Endothelial cell of umbilical vein (primary cell): Measurements from ENCODE around the gene PAXX. TPM values are rescaled to one million over a fixed set of nuclear protein-coding genes. Genes with fewer than 3 reads are reported as not detected.

Source experiments
- BruUV-seq: library from RNA; stranded (reverse); fragments of 400-500 nt; replicated peaks from 2 replicates; lab custom pipeline; 2021; lab: Mats Ljungman, UMichigan
- CTCF ChIA-PET: fragments of 300-600, 350-600 bp; sonication (Branson Sonifier 250); formaldehyde crosslinking; loops from one replicate; lab custom pipeline; 2021; ENCODE audit warnings: antibody characterized with exemption, inconsistent platforms; lab: Charles Lee
- POLR2A ChIA-PET: fragments of 300-600, 350-600 bp; sonication (Branson Sonifier 250); formaldehyde crosslinking; loops from one replicate; lab custom pipeline; 2021; ENCODE audit warnings: antibody characterized with exemption, inconsistent platforms; lab: Charles Lee
- DNase-seq: peaks from one replicate; pipeline ENCODE4 v3.0.0-alpha.2; 2011; ENCODE audit warnings: low read depth, low spot score
- FAIRE-seq: peaks from 2 replicates; lab custom pipeline; 2011; peaks lifted over from hg19 to GRCh38; lab: Jason Lieb, UNC
- H2AFZ ChIP-seq: 2 replicates; pipeline ENCODE4 v1.6.0; 2012; ENCODE audit warnings: low read depth, low read length, control low read depth, inconsistent platforms
- H3K27ac ChIP-seq: 2 replicates; pipeline ENCODE4 v1.5.1; 2011; ENCODE audit warnings: low read depth, mild to moderate bottlenecking, control low read depth, low read length, moderate library complexity; ENCODE audit not compliant: insufficient read depth
- H3K27me3 ChIP-seq, 2 experiments: 2 replicates each; pipeline versions ENCODE4 v1.6.0 to v1.6.1; 2011; ENCODE audit warnings: low read length in 2 of 2, mixed read lengths in 1 of 2; ENCODE audit not compliant: control insufficient read depth in 2 of 2, insufficient read depth in 2 of 2
- H3K36me3 ChIP-seq, 2 experiments: 2 replicates in 1 of 2; 3 replicates in 1 of 2; pipeline ENCODE4 v1.5.1; 2011; ENCODE audit warnings: low read length in 2 of 2, mild to moderate bottlenecking in 1 of 2, moderate library complexity in 1 of 2; ENCODE audit not compliant: control insufficient read depth in 2 of 2, insufficient read depth in 2 of 2; ENCODE audit errors: extremely low read depth in 1 of 2
- H3K4me1 ChIP-seq: 3 replicates; pipeline ENCODE4 v1.5.1; 2011; ENCODE audit warnings: mild to moderate bottlenecking, low read length; ENCODE audit not compliant: control insufficient read depth, insufficient read depth; ENCODE audit errors: extremely low read depth
- H3K4me2 ChIP-seq: 2 replicates; pipeline ENCODE4 v1.6.1; 2011; ENCODE audit warnings: low read length, control low read depth, mixed read lengths; ENCODE audit not compliant: insufficient read depth
- H3K4me3 ChIP-seq, 3 experiments: fragments of 200-600 bp in 1 of 3; sonication (generic), shearing (Covaris generic) in 1 of 3; replicated peaks in 1 of 3; 2 replicates each; pipeline ENCODE4 v1.5.1; 2011 to 2016; ENCODE audit warnings: control low read depth in 3 of 3, low read length in 3 of 3, mild to moderate bottlenecking in 2 of 3, inconsistent platforms in 1 of 3, low read depth in 1 of 3, moderate library complexity in 1 of 3; ENCODE audit not compliant: insufficient read depth in 1 of 3
- H3K79me2 ChIP-seq: 2 replicates; pipeline ENCODE4 v1.6.0; 2012; ENCODE audit warnings: low read length, inconsistent platforms; ENCODE audit not compliant: control insufficient read depth, insufficient read depth
- H3K9ac ChIP-seq: replicated peaks from 2 replicates; pipeline ENCODE3; 2011; ENCODE audit warnings: low read length, control low read depth; ENCODE audit not compliant: insufficient read depth; ENCODE audit errors: extremely low read depth
- H3K9me1 ChIP-seq: replicated peaks from 3 replicates; pipeline ENCODE4 v1.6.0; 2011; ENCODE audit warnings: mild to moderate bottlenecking, low read length; ENCODE audit not compliant: control insufficient read depth, insufficient read depth; ENCODE audit errors: extremely low read depth
- H3K9me3 ChIP-seq: replicated peaks from 2 replicates; pipeline ENCODE4 v1.5.1; 2012; ENCODE audit warnings: low read length, inconsistent platforms; ENCODE audit not compliant: control insufficient read depth, insufficient read depth
- H4K20me1 ChIP-seq: replicated peaks from 2 replicates; pipeline ENCODE3; 2011; ENCODE audit warnings: mild to moderate bottlenecking, low read length; ENCODE audit not compliant: control insufficient read depth, insufficient read depth; ENCODE audit errors: extremely low read depth
- CTCF ChIP-seq, 2 donors: IDR thresholded peaks; 1 replicate in 1 of 2; 2 replicates in 1 of 2; pipeline ENCODE4 v1.5.1; 2011; ENCODE audit warnings: low read length in 2 of 2, mild to moderate bottlenecking in 2 of 2, moderate library complexity in 2 of 2, control low read depth in 1 of 2, inconsistent platforms in 1 of 2, low read depth in 1 of 2; ENCODE audit not compliant: insufficient read depth in 1 of 2; ENCODE audit errors: extremely low read depth in 1 of 2
- EZH2 ChIP-seq: IDR thresholded peaks from 2 replicates; pipeline ENCODE4 v1.6.1; 2012; ENCODE audit warnings: borderline replicate concordance, low read depth, mild to moderate bottlenecking, moderate library complexity, low read length, inconsistent platforms; ENCODE audit not compliant: severe bottlenecking
- FOS ChIP-seq: IDR thresholded peaks from 2 replicates; pipeline ENCODE4 v1.6.1; 2011; ENCODE audit warnings: mild to moderate bottlenecking, low read length, moderate library complexity, borderline replicate concordance; ENCODE audit not compliant: insufficient read depth
- GATA2 ChIP-seq: IDR thresholded peaks from 2 replicates; pipeline ENCODE4 v1.7.0; 2011; ENCODE audit warnings: low read depth, mild to moderate bottlenecking, moderate library complexity, mixed read lengths, low read length; ENCODE audit not compliant: insufficient read length, insufficient read depth
- JUN ChIP-seq: IDR thresholded peaks from 2 replicates; pipeline ENCODE4 v1.6.1; 2011; ENCODE audit warnings: borderline replicate concordance, low read depth; ENCODE audit not compliant: insufficient read length, insufficient read depth
- MAX ChIP-seq: IDR thresholded peaks from 2 replicates; pipeline ENCODE4 v1.6.1; 2011; ENCODE audit not compliant: insufficient read depth, insufficient read length
- MYC ChIP-seq: IDR thresholded peaks from one replicate; pipeline ENCODE4 v1.6.1; 2011; ENCODE audit warnings: mild to moderate bottlenecking, low read depth, low read length
- POLR2A ChIP-seq: IDR thresholded peaks from 2 replicates; pipeline ENCODE4 v1.6.1; 2012; ENCODE audit warnings: low read depth, mild to moderate bottlenecking, control low read depth, low read length
- POLR2AphosphoS5 ChIP-seq: IDR thresholded peaks from 2 replicates; pipeline ENCODE4 v1.6.1; 2012; ENCODE audit warnings: low read depth, mild to moderate bottlenecking, control low read depth, low read length, moderate library complexity; ENCODE audit not compliant: insufficient read depth
- dilution Hi-C: fragments of 300-500 bp; cut with MboI; formaldehyde crosslinking; loops from one replicate; pipeline ENCODE4 v1.15.0; 2019; ENCODE audit warnings: low sequenced_read_pairs; ENCODE audit not compliant: extremely low pct_ligation_motif_present
- intact Hi-C: fragments of 100-400 bp; cut with micrococcal nuclease; formaldehyde crosslinking; loops from one replicate; pipeline ENCODE4 v1.10.0; 2022
- polyA plus RNA-seq, 4 experiments: library from polyadenylated mRNA; depleted of rRNA in 3 of 4; stranded (reverse) in 3 of 4; unstranded in 1 of 4; fragments of >200 nt; gene quantifications; 2 replicates each; pipeline versions ENCODE4 v1.2.1 to v1.2.3, GENCODE V29; 2011 to 2012; ENCODE audit warnings: missing spikeins in 1 of 4
- total RNA-seq: library from RNA; stranded (reverse); gene quantifications from 2 replicates; pipeline ENCODE4 v1.2.3, GENCODE V29; 2021

The PAXX gene
- total and polyA plus RNA-seq, 2 donors (not counting 3 experiments of a cell fraction or from before 2014, with no cell fraction given) = 34.0 to 35.0 TPM

- no peak overlapping the region for H3K9ac ChIP-seq
- H3K4me3 ChIP-seq = no peak overlapping the region
- CTCF ChIA-PET = no interaction called here
- H3K79me2 ChIP-seq = no peaks in the 10 kb centered on the region
- H3K4me2 ChIP-seq = no peak overlapping the region
- no peaks in the 10 kb centered on the region for H4K20me1 ChIP-seq
- dilution Hi-C loops = no loop called here
- no peaks in the 10 kb centered on the region for H3K36me3 ChIP-seq
- H3K9me3 ChIP-seq = no peaks in the 10 kb centered on the region
- H3K27ac ChIP-seq = no peak overlapping the region
- BruUV-seq = no TSS peak
- no peaks in the 10 kb centered on the region for H3K27me3 ChIP-seq
- H3K4me1 ChIP-seq = peaks cover 15% of the 10 kb centered on the region
- TF ChIP-seq MAX (no peak), JUN (no peak), CTCF (IDR thresholded peaks at IDR 0.05; ENCODE audit: extremely low read depth in 1 of 2, insufficient read depth in 1 of 2, low read depth in 1 of 2, low read length in 2 of 2) (no peak), MYC (no peak), FOS (no peak), POLR2A (no peak), GATA2 (no peak), EZH2 (no peak), POLR2AphosphoS5 (no peak)
- H2AFZ ChIP-seq = no peak overlapping the region
- H3K9me1 ChIP-seq = no peaks in the 10 kb centered on the region
- intact Hi-C loops = no loop called here
- DNase-seq (no peak), FAIRE-seq (no peak)
- POLR2A ChIA-PET = interaction anchor here (0.6 kb wide), 1 partner anchor 32 kb away, joined by 5 read pairs; no protein-coding TSS in a partner anchor
Observed at GRCh38 chr9:137001857-137002645, 9.8 kb downstream of the PAXX start.
